Breast epithelium (tissue), 3 donors: ENCODE data around the gene LLGL1.

Experiments
- CTCF ChIP-seq, 3 donors: fragments of 450-650 bp; IDR thresholded peaks; one replicate each; pipeline ENCODE4 v1.5.1; 2016 to 2017; ENCODE audit warnings: antibody characterized with exemption in 3 of 3, mild to moderate bottlenecking in 3 of 3, moderate library complexity in 3 of 3
- POLR2A ChIP-seq: fragments of 450-650 bp; IDR thresholded peaks from one replicate; pipeline ENCODE4 v1.6.1; 2016; ENCODE audit warnings: antibody characterized with exemption, mild to moderate bottlenecking, moderate library complexity
- POLR2AphosphoS5 ChIP-seq, 3 donors: sonication (generic); formaldehyde crosslinking; IDR thresholded peaks; one replicate each; pipeline ENCODE4 v1.6.1; 2017; ENCODE audit warnings: antibody characterized with exemption in 3 of 3

DNA sequence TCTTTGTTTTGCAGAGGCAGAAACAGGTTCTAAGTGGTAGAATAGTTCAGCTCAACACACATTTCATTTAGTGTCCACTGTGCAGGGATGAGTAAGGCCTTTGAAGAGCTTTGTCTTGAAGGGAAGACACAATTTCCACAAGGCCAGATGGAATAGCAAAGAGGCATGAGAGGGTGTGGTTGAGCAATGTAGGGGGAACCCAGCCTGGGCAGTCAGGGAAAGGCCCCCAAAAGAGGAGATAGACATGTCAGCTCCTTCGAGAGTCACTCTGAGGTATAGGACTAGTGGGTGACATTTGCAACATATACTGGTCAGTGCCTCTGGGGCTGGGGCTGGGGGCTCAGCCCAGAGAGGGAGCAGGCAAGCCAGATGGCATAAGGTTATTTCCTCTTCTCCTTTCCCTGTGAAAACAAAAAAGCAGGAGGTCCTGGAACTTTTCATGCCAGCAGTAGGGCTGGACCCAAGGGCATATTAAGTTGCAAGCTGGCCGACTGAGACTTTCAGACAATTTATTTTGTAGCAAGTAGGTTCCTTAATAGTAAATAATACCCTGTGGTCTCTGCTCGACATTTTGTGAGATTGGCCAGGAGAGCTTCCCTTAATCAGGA lies 34.7 kb upstream of the LLGL1 start:
- TF ChIP-seq CTCF (IDR thresholded peaks at IDR 0.05) (no peak), POLR2A (no peak), POLR2AphosphoS5 (IDR thresholded peaks at IDR 0.05) (no peak)
